Peyer's patch (tissue), 4 donors: ENCODE data around the gene PSMG4. TPM values are rescaled to one million over a fixed set of nuclear protein-coding genes. Genes with fewer than 3 reads are reported as not detected.
A peak's percentile ranks its signal among the peaks of the same experiment; 100 is the strongest.

Source experiments
- DNase-seq, 3 donors: peaks; one replicate each; pipeline ENCODE4 v3.0.0-alpha.2; 2017 to 2019
- H3K27ac ChIP-seq, 4 donors: fragments of 200-600 bp; sonication (generic); one replicate each; pipeline ENCODE4 v1.5.1; 2016 to 2019
- H3K27me3 ChIP-seq, 2 donors: fragments of 200-600 bp; sonication (generic); one replicate each; pipeline ENCODE4 v1.5.1; 2019
- H3K36me3 ChIP-seq, 3 donors: fragments of 200-600 bp; sonication (generic); one replicate each; pipeline ENCODE4 v1.5.1; 2016 to 2019
- H3K4me1 ChIP-seq, 4 donors: fragments of 200-600 bp; sonication (generic); one replicate each; pipeline ENCODE4 v1.5.1; 2016 to 2019
- H3K4me3 ChIP-seq, 4 donors: fragments of 200-600 bp; sonication (generic); 1 replicate in 3 of 4; 2 replicates in 1 of 4; pipeline ENCODE4 v1.5.1; 2016 to 2019; ENCODE audit warnings: mild to moderate bottlenecking in 1 of 4
- H3K9me3 ChIP-seq, 4 donors: fragments of 200-600 bp; sonication (generic); one replicate each; pipeline ENCODE4 v1.5.1; 2016 to 2019; ENCODE audit warnings: mild to moderate bottlenecking in 1 of 4
- CTCF ChIP-seq, 6 experiments: fragments of 450-650 bp in 4 of 6; fragments of 200-600 bp in 2 of 6; sonication (generic) in 1 of 6; IDR thresholded peaks; one replicate each; pipeline ENCODE4 v1.5.1; 2017 to 2019; ENCODE audit warnings: antibody characterized with exemption in 6 of 6, mild to moderate bottlenecking in 3 of 6, moderate library complexity in 1 of 6
- POLR2A ChIP-seq, 2 donors: fragments of 450-650 bp; IDR thresholded peaks; one replicate each; pipeline ENCODE4 v1.5.1; 2017; ENCODE audit warnings: antibody characterized with exemption in 2 of 2, mild to moderate bottlenecking in 2 of 2, moderate library complexity in 2 of 2
- total RNA-seq, 4 donors: library from RNA; depleted of rRNA; stranded (reverse); fragments of >200 nt; gene quantifications; one replicate each; pipeline ENCODE4 v1.1.0, GENCODE V29; 2016

The PSMG4 gene
- total RNA-seq, 4 donors from 2014 or later: 6.6 to 16.8 (median 15.9) TPM

DNA sequence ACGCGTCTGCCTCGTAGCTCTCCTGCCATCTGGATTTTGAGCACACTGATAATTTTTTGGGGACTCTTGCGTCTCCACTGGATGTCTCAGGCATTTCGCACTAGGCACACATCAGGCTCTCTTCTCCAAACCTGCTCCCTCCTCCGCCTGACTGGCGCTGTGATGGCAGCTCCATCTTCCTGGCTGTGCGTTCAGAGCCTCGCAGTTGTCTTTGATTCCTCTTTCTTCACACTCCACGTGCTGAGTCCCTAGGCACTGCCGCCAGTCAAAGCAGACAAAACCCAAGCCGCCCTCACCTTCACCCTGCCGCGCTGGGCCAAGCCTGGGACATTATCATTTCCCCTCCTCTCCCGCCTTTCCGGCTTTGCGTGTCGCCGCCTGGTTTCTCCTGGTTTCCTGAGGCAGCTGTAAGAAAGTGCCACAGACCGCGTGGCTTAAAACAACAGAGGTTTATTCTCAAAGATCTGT lies 778 bp downstream of the PSMG4 start:
- H3K27ac ChIP-seq: peak overlapping the region; percentile 62 to 87 (median 82)
- peaks cover 0 to 11% (median 0%) of the 10 kb centered on the region in 3 donors for H3K36me3 ChIP-seq
- H3K9me3 ChIP-seq: no peaks in the 10 kb centered on the region
- TF ChIP-seq POLR2A (IDR thresholded peaks at IDR 0.05) (no peak), CTCF (IDR thresholded peaks at IDR 0.05) (no peak)
- peak overlapping the region; percentile 81 to 99 (median 93) for H3K4me3 ChIP-seq
- DNase-seq: peak in 2 of 3 donors; percentile 53 to 56
- no peaks in the 10 kb centered on the region for H3K27me3 ChIP-seq
- peaks cover 0 to 25% (median 6%) of the 10 kb centered on the region in 4 donors for H3K4me1 ChIP-seq

- no peak overlapping the region for H3K4me3 ChIP-seq
- peaks cover 0 to 13% (median 0%) of the 10 kb centered on the region in 3 donors for H3K36me3 ChIP-seq
- peaks cover 0 to 25% (median 6%) of the 10 kb centered on the region in 4 donors for H3K4me1 ChIP-seq
These were observed 1.5 kb downstream of the PSMG4 start for GRCh38 chr6:3260296-3260695.

DNA sequence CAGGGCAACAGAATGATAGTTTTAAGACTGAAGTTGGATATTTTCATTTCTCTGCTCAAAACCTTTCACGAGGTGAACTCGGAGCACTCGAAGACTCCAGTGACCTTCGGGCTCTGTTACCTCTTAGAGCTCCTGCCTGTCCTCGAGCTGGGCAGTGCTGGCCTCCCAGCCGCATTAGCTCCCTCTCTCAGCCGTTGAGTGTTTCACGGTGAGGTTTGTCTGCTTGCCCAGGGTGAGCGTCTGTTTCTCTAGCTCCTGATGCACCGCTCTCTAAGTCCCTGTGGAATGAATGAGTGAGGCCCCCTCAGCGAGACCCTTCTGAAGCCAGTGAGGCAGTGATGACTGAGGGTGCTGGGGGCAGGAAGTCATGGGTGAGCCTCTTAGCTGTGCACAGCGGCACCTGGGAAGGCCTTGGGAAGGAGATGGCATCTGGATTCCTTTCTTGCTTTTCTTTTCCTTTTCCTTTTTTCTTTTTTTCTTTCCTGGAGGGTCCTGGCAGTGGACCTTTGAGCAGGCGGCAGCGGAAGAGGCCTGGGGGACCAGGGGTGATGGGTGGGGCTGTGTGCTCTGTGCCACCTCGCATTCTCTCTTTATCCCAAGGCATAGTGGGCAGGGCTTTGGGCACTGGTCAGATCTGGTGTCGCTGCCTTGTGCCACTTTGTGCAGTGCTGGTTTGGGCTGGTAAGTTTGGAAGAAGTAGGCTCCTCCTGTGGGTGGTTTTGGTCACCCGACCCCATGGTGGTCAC lies 2.2 kb downstream of the PSMG4 start:
- no peaks in the 10 kb centered on the region for H3K27me3 ChIP-seq
- peaks cover 0 to 13% (median 0%) of the 10 kb centered on the region in 3 donors for H3K36me3 ChIP-seq
- no peak overlapping the region for H3K4me3 ChIP-seq
- TF ChIP-seq CTCF (IDR thresholded peaks at IDR 0.05) (no peak), POLR2A (IDR thresholded peaks at IDR 0.05) (no peak)
- peaks cover 0 to 25% (median 6%) of the 10 kb centered on the region in 4 donors for H3K4me1 ChIP-seq
- no peaks in the 10 kb centered on the region for H3K9me3 ChIP-seq
- no peak overlapping the region for H3K27ac ChIP-seq
- no peak for DNase-seq

More at GRCh38 chr6:3260296-3260695, 1.5 kb downstream of the PSMG4 start:
- H3K27me3 ChIP-seq: no peaks in the 10 kb centered on the region
- no peaks in the 10 kb centered on the region for H3K9me3 ChIP-seq
- H3K27ac ChIP-seq: no peak overlapping the region
- no peak for TF ChIP-seq CTCF (IDR thresholded peaks at IDR 0.05)
- TF ChIP-seq POLR2A (IDR thresholded peaks at IDR 0.05): no peak
- no peak for DNase-seq

- Histone ChIP-seq H3K36me3 (peaks cover 0 to 13% (median 0%) of the 10 kb centered on the region in 3 donors), H3K9me3 (no peaks in the 10 kb centered on the region), H3K4me1 (peaks cover 0 to 25% (median 6%) of the 10 kb centered on the region in 4 donors), H3K27me3 (no peaks in the 10 kb centered on the region), H3K27ac (no peak overlapping the region), H3K4me3 (no peak overlapping the region)
- DNase-seq: no peak
- no peak for TF ChIP-seq POLR2A (IDR thresholded peaks at IDR 0.05)
- TF ChIP-seq CTCF (IDR thresholded peaks at IDR 0.05): no peak
These were observed 2.7 kb downstream of the PSMG4 start for GRCh38 chr6:3261518-3261820.

DNA sequence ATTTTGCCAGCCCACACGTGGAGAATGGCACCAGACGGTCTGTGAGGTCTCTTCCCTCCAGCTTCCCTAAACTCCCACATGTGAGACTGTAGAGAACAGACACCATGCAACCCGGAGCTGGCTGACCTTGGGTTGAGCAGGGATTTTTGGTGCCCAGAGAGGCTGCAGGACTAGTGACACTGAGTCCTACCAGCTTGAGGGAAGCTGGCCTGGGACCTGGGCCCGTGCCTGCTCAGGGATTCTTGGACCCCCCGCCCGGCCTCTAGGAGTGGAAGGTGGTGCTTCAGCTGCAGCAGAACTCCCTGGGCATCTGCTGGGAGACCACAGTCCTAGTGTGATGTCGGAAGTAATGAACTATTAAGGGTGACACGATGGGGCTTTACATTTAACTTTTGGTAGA lies 3.2 kb downstream of the PSMG4 start:
- H3K9me3 ChIP-seq: no peaks in the 10 kb centered on the region
- peaks cover 0 to 25% (median 6%) of the 10 kb centered on the region in 4 donors for H3K4me1 ChIP-seq
- peaks cover 0 to 13% (median 0%) of the 10 kb centered on the region in 3 donors for H3K36me3 ChIP-seq
- H3K4me3 ChIP-seq: no peak overlapping the region
- no peak overlapping the region for H3K27ac ChIP-seq
- TF ChIP-seq POLR2A (IDR thresholded peaks at IDR 0.05): no peak
- no peak for TF ChIP-seq CTCF (IDR thresholded peaks at IDR 0.05)
- no peaks in the 10 kb centered on the region for H3K27me3 ChIP-seq
- DNase-seq: no peak
